ENCODE results near the gene C10orf105.

Gene C10orf105

DNA sequence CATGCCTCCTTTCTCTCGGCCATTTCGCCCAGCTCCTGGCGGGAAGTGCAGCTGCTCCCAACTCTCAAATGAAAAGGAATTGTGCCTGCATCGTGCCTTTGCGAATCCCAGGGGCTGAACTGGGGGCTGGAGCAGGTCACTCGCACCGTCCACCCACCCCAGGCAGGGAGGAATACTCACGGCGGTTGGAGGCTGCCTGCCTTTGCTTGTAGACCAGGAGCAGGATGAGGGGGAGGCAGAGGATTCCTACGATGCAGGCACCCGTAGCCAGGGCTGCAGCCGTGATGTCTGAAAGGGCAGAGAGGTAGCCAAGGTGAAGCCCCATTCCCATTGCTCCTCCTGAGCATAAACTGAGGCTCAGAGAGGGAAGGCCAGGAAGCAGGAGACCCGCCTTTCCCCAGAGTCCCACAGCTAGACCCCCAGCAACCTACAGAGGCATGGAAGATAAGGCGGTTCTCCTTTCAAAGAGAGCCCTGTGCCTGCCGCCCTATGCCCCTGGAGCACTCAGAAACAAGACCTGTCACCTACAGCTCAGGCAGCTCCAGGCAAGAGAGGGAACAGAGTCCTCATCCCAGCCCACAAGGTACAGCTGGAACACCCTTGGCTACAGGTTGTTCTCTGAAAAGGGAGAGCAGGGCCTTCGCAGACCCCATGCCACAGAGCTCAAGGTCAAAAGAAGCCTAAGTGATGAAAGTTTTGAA is 35.8 kb upstream of the C10orf105 start:
- peaks cover 51% of the 10 kb centered on the region for H3K36me3 Mint-ChIP-seq (ENCODE audit: low read depth)

DNA sequence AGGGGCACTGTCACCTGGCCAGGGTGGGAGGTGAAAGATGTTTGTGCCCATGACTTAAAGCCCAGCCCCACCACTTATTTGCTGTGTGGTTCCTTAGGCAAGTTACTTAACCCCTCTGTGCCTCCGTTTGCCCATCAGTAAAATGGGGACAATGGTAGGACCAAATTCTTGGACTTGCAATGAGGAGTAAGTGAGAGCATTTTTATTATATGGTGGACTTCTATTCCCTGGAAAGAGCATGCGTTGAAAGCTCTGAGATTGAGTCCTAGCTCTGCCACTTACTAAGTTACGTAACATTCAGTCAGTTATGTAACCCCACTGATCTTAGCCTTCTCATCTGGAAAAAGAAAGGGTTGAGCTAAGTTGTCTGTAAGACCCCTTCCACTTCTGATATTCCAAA is 35.0 kb upstream of the C10orf105 start:
- no peaks in the 10 kb centered on the region for H3K27me3 Mint-ChIP-seq (ENCODE audit: low read depth)
- peaks cover 75% of the 10 kb centered on the region for H3K4me1 Mint-ChIP-seq (ENCODE audit: low read depth)
- H3K36me3 Mint-ChIP-seq (ENCODE audit: low read depth) = peaks cover 55% of the 10 kb centered on the region
- no peak overlapping the region for H3K27ac Mint-ChIP-seq
- no peaks in the 10 kb centered on the region for H3K9me3 Mint-ChIP-seq
- H3K4me3 Mint-ChIP-seq = no peak overlapping the region

More for the DNA sequence above, 35.8 kb upstream of the C10orf105 start:
- H3K4me3 Mint-ChIP-seq = no peak overlapping the region
- H3K27ac Mint-ChIP-seq = no peak overlapping the region
- H3K27me3 Mint-ChIP-seq (ENCODE audit: low read depth) = no peaks in the 10 kb centered on the region
- H3K9me3 Mint-ChIP-seq = no peaks in the 10 kb centered on the region
- H3K4me1 Mint-ChIP-seq (ENCODE audit: low read depth) = peaks cover 69% of the 10 kb centered on the region

DNA sequence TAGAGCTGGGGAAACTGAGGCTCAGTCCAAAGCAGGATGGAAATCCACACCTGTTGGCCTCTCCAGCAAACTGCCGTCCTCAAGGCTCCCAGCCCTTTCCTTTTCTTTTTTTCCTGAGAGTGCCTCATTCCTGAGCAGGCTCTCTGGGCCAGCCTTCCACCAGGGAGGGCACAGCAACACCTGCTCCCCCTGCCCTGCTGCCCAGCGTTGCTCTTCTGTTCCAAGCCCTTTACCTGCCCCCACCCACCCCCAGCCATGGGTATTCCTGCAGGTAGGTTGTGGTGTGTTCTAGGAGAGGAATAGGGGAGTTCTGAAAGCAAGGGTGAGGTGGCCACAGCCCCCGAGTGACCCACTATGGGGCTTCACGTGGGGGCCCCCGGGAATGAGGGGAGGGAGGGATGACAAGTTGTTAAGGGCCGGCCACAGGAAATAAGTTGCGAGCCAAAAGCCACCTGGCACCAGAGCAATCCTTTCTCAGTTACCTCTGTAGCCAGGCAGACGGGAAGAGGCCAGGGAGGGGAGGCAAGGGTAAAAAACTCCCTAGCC is 34.5 kb upstream of the C10orf105 start:
- Mint-ChIP-seq H3K9me3 (no peaks in the 10 kb centered on the region), H3K36me3 (ENCODE audit: low read depth) (peaks cover 55% of the 10 kb centered on the region), H3K27me3 (ENCODE audit: low read depth) (no peaks in the 10 kb centered on the region), H3K4me1 (ENCODE audit: low read depth) (peaks cover 80% of the 10 kb centered on the region), H3K4me3 (no peak overlapping the region), H3K27ac (peak overlapping the region; percentile 59)

DNA sequence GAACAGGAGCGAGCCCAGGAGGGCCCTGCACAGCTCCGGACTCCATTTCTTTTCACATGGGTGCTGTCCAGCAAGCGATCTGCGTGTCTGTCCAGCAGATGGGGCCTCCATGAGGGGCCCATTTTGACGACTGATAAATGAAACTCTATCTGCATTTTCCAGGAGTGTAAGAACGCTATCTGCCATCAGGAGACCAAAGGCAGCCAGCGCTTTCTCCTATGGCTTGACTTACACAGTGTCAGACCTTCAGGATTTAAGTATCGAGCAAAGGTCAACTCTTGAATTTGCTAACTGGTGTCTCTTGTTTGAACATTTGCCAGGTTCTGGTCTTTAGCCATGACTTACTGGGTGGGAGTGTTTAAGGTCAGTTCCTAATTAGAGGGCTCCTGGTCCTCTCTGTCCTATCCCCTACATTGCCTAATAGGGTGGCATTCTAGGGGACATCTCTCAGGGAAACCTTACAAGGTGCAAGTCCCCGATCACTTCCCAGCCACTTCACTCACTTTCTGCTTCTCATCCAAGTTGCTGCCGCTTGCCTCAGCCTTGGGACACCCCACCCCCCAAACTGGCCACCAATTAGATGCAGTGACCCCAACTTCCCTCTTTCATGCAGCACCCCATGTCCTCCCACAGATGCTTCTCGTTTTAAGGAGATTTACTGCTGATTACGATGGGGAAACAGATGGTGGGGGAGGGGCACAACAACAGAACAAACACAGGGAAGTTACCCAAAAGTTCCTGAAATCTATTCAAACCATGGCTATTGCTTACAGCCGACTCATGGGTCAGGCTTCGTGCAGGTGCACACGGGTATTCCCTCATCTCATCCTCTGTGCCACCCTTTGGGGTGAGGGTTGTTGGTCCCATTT is 33.7 kb upstream of the C10orf105 start:
- Mint-ChIP-seq H3K36me3 (ENCODE audit: low read depth) (peaks cover 58% of the 10 kb centered on the region), H3K27ac (peak overlapping the region; percentile 85), H3K27me3 (ENCODE audit: low read depth) (no peaks in the 10 kb centered on the region), H3K4me1 (ENCODE audit: low read depth) (peaks cover 84% of the 10 kb centered on the region), H3K4me3 (no peak overlapping the region), H3K9me3 (no peaks in the 10 kb centered on the region)

DNA sequence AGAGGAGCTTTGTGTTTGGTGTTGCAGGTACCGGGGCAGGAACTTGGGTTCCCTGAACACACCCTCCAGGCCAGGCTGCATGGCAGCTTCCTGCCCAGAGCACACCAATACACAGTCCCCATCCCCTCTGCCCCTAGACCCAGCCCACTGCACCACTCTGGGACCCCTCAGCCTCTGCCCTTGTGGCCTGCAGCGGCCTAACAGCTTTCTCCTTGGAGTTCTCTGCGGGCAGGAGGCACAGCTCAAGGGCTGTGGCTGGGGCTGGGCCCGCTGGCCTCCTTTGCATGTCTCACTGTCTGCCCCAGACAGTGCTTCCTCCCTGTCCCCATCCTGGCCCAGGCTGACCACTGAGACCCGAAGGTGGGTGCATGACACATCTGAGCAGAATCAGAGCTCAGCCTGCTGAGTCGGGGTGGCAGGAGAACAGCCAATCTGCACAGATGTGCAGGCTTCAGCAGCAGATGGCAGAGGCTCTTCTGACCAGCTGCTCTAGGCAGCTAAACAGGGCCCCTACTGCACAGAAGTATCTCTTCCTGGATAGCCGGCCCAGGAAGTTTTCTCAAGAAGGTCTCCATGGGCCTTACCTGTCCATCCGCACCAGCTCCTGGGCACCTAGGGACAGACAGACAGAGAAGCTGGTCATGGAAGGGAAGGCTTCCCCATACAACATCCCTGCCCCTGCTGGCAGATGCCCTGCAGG is 33.0 kb upstream of the C10orf105 start:
- no peaks in the 10 kb centered on the region for H3K9me3 Mint-ChIP-seq
- H3K36me3 Mint-ChIP-seq (ENCODE audit: low read depth) = peaks cover 57% of the 10 kb centered on the region
- no peaks in the 10 kb centered on the region for H3K27me3 Mint-ChIP-seq (ENCODE audit: low read depth)
- peaks cover 83% of the 10 kb centered on the region for H3K4me1 Mint-ChIP-seq (ENCODE audit: low read depth)
- peak overlapping the region; percentile 85 for H3K27ac Mint-ChIP-seq
- H3K4me3 Mint-ChIP-seq = peak overlapping the region; percentile 31

DNA sequence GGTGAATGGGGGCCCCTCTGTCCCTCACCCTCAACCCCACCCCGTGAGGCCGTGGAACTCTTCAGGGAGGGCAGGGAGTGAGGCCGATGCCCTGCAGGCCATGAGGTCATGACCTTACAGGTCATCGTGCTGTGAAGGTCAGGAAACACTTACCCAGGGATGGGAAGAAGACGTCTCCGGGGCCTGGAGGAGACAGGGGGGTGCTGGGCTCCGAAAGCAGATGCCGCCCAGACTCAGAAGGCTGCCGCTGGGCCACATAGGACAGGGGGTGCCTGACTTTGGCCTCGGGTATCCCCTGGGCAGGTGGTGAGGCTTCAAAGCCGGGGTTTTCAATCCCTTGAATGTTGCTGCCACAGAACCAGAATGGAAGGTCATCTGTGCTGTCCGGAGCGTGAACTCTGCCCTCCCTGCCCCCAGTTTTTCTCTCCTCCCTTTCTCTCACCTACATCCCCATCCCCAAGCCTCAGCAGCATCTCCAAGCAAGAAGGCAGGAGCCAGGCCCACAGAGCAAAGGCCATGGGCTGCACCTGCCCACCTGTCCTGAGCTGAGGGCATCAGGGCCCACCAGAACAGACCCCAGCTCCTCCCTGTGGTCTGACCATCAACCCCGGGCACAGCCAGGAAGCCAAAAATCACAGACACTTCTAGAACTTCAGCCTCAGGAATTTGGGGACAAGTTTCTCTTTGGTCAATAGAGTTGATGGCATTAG is 32.1 kb upstream of the C10orf105 start:
- Mint-ChIP-seq H3K27ac (peak overlapping the region; percentile 85), H3K27me3 (ENCODE audit: low read depth) (no peaks in the 10 kb centered on the region), H3K4me3 (peak overlapping the region; percentile 21), H3K4me1 (ENCODE audit: low read depth) (peaks cover 83% of the 10 kb centered on the region), H3K9me3 (no peaks in the 10 kb centered on the region), H3K36me3 (ENCODE audit: low read depth) (peaks cover 58% of the 10 kb centered on the region)

DNA sequence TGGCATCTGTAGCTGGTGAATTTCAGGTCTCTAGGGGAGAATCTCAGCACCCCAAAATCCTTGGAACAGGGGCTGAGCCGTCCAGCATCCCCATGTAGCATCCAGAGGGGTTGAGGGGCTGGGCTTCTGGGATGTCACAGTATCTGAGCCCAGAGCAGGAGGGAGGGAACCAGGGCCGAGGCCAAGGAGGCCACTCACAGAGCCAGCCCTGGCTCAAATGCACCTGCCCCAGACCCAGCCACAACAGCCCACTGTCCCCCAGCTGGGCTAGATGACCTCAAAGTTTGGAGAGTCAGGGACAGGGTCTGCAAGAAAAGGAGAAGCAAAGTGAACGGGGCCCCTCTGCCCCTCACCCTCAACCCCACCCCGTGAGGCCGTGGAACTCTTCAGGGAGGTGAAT is 31.4 kb upstream of the C10orf105 start:
- Mint-ChIP-seq H3K4me3 (no peak overlapping the region), H3K4me1 (ENCODE audit: low read depth) (peaks cover 83% of the 10 kb centered on the region), H3K27me3 (ENCODE audit: low read depth) (no peaks in the 10 kb centered on the region), H3K36me3 (ENCODE audit: low read depth) (peaks cover 51% of the 10 kb centered on the region), H3K9me3 (no peaks in the 10 kb centered on the region), H3K27ac (peak overlapping the region; percentile 97)

DNA sequence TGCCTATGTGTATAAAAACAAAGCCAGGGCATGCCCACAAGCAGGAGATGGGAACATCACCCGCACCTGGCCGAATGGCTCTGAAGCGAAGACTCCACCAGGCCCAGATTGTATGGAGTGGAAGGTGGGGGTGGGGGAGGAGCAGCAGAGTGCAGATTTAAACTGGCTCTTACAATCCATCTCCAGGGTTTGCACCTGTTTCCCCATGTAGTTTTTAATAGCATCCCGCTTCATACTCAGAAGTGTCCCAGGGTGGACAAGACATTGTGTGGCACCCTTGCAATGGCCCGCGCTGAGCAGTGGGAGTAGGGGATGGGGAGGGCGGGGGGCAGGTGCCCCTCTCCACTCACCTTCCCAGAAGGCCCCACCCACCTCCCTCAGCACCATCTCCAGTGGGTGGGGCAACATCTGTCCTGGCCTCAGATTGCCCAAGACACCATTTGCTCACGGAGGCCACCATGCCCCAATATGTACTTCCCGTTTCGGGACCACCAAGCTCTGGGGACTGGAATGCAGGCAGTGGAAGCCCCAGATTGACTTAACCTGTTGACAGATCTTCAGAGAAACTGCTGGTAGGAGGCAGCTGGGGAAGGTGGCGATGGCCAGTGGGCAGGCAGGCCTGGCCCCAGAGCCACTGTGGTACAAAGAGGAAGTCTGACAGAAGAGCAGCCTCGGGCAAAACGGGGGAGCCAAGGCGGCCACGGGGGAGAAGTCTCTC is 30.7 kb upstream of the C10orf105 start:
- Mint-ChIP-seq H3K27me3 (ENCODE audit: low read depth) (no peaks in the 10 kb centered on the region), H3K9me3 (no peaks in the 10 kb centered on the region), H3K4me1 (ENCODE audit: low read depth) (peaks cover 89% of the 10 kb centered on the region), H3K27ac (peak overlapping the region; percentile 97), H3K4me3 (peak overlapping the region; percentile 57), H3K36me3 (ENCODE audit: low read depth) (peaks cover 53% of the 10 kb centered on the region)

DNA sequence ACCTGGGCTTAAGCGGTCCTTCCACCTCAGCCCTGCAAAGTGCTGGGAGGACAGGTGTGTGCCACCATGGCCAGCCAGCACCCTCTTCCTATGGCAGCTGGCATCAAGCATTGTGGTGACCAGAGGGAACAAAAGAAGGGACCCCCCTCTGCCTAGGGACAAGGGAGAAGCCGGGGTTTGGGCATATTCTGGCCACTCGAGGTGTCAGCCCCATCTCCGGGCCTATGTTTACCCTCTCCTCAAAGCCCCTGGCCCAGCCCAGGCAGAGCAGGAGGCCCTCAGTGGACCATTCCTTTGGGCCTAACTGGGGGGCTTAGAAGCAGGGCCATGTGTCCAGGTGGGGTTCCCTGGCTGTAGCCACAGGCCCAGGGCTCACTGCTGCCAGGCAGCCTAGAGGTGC is 29.8 kb upstream of the C10orf105 start:
- Mint-ChIP-seq H3K4me1 (ENCODE audit: low read depth) (peaks cover 91% of the 10 kb centered on the region), H3K4me3 (peak overlapping the region; percentile 66), H3K36me3 (ENCODE audit: low read depth) (peaks cover 49% of the 10 kb centered on the region), H3K27ac (peak overlapping the region; percentile 97), H3K27me3 (ENCODE audit: low read depth) (no peaks in the 10 kb centered on the region), H3K9me3 (no peaks in the 10 kb centered on the region)

DNA sequence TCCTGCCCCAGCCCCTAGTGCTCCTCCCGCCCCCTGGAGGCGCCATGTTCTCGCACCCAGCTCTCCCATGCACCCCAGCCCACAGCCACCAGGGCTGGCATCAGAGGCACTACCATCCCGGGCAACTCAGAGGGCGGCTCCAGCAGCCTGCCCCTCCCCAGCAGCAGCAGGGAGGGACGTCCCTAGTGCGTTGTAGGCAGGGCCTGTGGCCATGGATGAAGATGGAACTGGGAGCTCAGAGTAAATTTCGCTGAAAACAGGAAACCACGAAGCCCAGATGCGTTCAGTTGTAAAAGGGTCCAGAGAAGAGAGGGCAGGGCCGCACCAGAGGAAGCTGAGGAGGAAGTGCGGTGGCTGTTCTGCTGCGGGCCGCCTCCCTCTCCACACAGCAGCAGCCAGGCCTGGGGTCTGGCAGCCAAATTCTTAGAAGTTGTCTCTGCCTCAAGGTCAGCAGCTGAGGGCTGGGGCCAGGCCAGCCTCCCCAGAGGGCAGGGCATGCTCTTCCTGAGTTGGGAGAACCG is 29.2 kb upstream of the C10orf105 start:
- Mint-ChIP-seq H3K36me3 (ENCODE audit: low read depth) (peaks cover 49% of the 10 kb centered on the region), H3K9me3 (no peaks in the 10 kb centered on the region), H3K4me1 (ENCODE audit: low read depth) (peaks cover 87% of the 10 kb centered on the region), H3K27me3 (ENCODE audit: low read depth) (no peaks in the 10 kb centered on the region), H3K4me3 (peak overlapping the region; percentile 66), H3K27ac (peak overlapping the region; percentile 97)

DNA sequence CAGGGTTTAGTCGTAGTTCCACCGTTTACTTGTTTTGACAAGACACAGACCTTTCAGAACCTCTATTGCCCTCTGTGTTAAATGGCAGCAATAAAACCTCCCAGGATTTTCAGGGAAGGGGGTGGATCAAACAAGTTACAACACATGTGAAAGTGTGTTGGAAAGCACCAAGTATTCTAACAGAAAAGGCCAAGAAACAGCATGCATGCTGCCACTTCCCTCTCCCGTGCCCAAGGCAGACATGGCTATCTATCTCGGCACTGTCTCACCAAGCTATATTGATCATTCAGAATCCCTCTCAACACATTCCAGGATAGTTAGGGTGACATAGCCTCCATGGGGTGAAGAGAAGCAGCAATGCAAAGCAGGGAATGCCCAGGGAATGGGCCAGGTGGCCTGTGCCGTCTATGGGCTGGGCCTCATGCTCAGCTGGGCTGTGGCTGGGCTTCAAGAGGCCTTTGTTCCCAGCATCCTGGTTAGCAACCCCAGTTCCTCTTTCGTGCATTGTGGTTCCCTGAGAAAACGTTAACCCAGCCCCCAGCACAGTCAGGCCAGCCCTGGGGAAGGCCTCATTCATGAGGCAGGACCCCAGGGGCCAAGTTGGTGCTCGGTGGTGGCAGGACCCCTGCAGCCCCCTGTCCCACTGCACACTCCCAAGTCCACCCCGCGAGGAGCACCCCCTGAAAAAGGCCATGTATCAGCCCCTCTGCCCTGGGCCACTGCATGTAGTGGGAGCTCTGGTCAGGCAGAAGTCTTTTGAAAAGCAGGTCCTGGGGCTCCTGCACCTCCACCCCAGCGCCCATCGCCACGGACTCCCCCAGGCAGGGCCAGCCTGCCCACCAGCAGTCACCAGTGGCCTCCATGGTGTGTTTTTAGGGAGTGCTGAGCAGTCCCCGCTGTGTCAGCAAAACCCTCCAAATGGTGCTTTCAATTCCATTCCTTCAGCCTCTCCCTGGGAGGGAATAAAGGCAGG is 28.3 kb upstream of the C10orf105 start:
- Mint-ChIP-seq H3K4me3 (peak overlapping the region; percentile 66), H3K9me3 (peaks cover under 1% of the 10 kb centered on the region), H3K4me1 (ENCODE audit: low read depth) (peaks cover 87% of the 10 kb centered on the region), H3K27ac (peak overlapping the region; percentile 97), H3K36me3 (ENCODE audit: low read depth) (peaks cover 42% of the 10 kb centered on the region), H3K27me3 (ENCODE audit: low read depth) (no peaks in the 10 kb centered on the region)

DNA sequence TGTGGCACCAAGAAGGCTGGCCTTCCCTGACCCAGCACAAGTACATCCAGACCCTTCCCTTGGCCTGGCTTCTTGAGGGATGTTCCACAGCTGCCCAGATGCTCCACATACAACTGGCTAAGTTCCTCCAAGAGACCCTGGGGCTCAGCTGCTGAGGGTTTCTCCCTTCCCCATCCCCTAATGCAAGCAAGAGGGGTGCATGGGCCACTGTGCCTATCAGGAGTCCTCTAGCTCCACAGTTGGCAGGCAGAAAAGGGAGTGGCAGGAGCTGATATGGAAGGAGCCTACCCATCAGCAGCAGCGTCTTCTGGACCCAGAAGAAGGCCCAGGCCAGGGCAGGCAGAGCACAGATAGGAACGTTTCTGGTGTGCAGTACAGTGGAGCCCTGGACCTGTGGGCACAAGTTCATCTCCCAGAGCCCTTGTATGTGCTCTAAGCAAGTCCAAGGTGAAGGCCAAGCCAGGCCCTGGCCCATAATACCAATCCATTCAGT is 27.5 kb upstream of the C10orf105 start:
- Mint-ChIP-seq H3K27ac (peak overlapping the region; percentile 97), H3K4me1 (ENCODE audit: low read depth) (peaks cover 87% of the 10 kb centered on the region), H3K27me3 (ENCODE audit: low read depth) (no peaks in the 10 kb centered on the region), H3K4me3 (peak overlapping the region; percentile 12), H3K36me3 (ENCODE audit: low read depth) (peaks cover 39% of the 10 kb centered on the region), H3K9me3 (peaks cover 6% of the 10 kb centered on the region)
